Left kidney (tissue), 2 donors: Measurements from ENCODE around the gene MPPED1. TPM values are rescaled to one million over a fixed set of nuclear protein-coding genes. Genes with fewer than 3 reads are reported as not detected.

Experiments
- DNase-seq: peaks from one replicate; pipeline ENCODE4 v3.0.0-alpha.2; 2013
- polyA plus RNA-seq: library from polyadenylated mRNA; unstranded; fragments of 120-200 nt; gene quantifications from one replicate; pipeline ENCODE4 v1.2.1, GENCODE V29; 2013; ENCODE audit not compliant: insufficient read length

MPPED1 gene
- polyA plus RNA-seq, 1 donor: 1.2 TPM

DNA sequence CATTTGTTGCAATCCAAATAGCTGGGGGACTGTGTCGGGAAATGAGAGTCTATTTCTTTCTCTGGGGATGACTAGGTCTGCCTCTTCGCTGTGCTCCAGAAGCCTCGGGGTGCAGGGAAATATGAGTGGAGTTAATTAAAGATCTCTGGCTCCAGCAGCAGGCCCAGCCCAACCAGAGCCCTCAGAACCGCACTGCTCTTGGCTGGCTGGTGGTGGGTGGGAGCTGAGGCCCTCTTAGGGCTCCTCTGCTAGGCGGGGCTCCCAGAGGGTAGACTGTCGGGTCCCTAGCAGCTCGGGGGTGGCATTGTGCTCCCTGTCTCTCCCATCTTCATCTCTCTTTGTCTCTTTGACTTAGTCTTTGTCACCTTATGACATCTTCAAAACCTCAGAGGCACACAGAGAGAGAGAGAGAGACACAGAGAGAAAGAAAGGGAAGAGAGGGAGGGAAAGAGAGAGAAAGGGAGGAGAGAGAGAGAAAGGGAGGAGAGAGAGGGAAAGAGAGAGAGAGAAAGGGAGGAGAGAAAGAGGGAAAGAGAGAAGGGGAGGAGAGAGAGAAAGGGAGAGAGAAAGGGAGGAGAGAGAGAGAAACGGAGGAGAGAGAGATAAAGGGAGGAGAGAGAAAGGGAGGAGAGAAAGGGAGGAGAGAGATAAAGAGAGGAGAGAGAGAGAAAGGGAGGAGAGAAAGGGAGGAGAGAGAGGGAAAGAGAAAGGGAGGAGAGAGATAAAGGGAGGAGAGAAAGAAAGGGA, 20.2 kb downstream of the MPPED1 start:
- DNase-seq: no peak

DNA sequence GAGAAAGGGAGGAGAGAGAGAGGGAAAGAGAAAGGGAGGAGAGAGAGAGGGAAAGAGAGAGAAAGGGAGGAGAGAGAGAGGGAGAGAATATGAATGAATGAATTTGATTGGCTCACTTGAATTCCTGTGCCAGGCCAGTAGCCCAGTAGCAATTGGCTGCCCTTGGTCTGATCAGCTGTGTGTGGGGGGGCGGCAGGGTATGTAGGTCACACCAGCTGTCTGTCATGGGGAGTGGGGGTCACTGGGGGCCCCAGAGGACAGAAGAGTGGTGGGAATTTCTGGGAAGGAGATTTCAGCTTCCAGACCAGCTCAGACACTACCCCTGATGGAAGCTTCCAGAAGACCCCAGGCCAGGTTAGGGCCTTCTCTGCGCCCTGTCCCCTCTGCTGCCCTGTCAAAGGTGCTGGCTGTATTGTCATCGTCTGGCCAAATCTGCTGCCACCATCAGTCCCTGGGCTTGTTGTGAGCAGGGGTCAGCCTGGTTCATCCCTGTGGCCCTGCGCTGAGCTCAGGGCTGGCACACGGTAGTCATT, 21.1 kb downstream of the MPPED1 start:
- no peak for DNase-seq

DNA sequence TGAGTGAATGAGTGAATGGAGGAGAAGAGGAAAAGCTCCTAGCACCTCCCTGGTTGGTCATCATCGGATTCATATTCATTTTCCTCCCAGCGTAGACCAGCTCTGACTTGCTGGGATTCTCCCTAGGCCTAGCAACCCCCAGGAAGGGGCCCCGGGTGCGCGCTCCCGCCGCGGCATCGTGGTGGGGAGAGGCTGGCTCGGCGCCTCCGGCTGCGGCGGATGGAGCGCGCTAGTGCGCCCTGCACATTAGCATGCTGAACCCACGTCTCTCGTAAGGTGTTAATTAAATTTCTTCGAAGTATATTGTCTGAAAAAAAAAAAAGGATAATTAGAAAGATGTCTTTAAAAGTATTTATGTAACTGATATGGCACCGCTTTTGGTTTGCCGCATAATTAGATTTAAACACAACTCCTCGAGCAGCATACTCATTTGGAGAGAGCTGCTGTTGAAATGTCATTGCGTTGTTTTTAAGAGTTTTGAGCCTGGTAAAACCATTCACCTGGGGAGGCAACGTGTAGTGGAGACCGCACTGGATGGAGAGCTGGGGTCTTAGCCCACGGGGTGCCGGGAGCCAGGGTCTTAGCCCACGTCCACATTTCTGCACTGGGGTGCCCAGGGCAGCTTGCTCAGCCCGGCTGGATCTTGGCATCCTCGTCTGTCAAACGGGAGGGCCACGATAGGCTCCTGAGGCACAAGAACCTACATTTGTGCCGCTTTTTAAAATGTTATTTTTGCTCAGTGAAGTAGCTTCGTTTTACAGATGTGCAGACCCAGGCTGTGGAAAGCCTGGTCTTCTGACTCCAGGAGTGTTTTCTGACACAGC, 21.8 kb downstream of the MPPED1 start:
- DNase-seq: no peak

DNA sequence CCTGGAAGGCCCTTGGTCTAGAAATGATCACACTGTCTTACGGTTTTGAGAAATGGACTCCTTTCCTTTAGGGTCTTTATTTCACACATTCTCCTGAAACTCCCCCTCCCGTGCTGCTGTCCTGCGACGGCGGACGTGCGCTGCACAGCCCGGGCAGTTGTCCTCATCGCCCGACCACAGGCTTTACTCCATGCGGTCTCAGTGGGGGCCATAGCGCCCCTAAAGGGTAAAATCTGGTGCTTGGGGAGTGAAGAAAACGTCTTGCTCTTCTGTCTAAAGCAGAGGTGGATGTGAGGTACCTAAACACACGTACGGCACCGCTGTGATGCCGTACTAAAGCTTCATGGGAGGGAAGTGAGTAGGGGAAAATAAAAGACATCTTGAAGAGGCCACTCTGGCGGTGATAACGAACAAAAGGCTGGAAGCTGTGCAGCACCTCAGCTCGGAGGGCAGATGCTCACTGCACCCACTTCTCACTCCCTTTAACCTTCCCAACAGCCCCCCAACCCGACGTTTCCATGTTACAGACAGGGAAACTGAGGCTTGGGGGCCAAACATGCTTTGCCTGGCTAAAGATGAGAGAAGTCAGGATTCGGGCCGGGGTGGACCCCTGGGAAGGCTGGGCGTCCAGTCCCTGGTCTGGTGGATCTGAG, 22.6 kb downstream of the MPPED1 start:
- DNase-seq: no peak

DNA sequence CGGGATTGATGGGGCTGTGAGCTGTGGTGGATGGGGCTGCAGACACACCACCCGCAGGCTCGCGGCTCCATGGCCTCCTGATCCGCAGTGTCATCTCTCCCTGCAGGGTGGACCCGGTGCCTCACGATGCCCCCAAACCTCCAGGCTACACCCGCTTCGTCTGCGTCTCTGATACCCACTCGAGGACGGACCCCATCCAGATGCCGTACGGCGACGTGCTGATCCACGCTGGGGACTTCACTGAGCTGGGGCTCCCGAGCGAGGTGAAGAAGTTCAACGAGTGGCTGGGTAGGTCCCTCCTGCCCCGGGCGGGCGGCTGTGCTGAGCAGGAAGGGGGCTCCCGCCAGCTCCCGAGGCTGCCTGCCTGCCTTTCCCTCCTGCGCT, 23.1 kb downstream of the MPPED1 start:
- DNase-seq: no peak

DNA sequence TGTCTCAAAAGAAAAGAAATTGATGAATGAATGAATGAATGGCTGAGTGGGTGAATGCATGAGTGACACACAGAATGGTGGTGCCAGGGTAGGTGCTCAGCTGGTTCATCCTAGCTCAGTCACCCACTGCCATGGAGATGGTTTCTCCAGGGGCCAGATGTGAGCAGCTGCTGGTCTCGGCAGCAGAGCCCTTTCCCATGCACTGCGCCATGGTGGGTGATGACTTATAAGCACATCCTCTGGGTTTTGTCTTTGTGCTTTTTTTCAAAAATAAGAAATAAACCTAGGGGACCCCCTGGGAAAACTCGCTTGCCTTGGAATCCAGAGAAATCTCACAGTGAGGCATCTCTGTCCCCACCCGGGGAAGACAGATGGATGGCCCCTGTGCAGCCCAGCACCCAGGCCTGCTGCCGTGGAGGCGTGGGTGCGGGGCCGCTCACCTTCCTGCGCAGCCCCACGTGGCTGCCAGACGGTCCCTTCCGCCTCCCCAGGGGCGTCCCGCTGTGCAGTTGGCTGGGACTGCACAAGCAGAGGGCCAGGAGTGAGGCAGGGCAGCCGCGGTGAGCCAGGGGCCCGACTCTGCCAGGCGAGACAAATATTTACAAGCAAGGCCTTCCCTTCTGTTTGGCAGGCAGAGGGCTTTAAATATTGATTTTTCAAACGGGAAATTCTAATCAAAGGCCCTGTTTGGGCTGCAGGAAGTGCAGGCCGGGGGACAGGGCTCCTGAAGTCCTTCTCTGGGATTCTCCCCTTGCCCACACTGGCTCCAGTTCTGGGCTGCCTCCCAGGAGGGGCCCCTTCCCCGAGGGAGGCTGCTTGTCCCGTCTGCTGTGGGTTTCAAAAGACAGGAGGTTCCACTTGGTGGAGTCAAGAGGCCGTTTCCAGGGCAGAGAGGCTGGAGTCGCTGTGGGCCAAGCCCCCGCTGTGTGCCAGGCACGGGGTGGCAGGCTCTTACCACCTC, 24.3 kb downstream of the MPPED1 start:
- DNase-seq: no peak

DNA sequence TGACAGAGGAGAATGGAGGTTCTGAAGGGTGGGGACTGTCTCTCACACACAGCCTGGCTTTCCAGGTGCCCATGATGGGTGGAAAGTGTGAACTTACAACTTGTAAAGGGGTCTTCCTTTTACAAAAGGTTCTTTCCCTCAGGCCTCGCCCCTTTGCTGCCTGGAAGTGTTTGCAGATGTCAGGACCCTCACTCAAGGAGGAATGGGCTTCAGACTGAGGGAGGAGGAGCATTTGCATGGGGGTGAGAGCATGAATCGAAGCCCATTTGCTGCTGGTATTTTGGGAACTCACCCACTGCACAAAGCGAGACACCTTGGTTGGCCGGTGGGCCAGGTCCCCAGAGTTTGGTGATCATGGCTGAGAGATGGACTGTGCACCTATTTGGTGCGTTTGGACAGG, 25.1 kb downstream of the MPPED1 start:
- no peak for DNase-seq

DNA sequence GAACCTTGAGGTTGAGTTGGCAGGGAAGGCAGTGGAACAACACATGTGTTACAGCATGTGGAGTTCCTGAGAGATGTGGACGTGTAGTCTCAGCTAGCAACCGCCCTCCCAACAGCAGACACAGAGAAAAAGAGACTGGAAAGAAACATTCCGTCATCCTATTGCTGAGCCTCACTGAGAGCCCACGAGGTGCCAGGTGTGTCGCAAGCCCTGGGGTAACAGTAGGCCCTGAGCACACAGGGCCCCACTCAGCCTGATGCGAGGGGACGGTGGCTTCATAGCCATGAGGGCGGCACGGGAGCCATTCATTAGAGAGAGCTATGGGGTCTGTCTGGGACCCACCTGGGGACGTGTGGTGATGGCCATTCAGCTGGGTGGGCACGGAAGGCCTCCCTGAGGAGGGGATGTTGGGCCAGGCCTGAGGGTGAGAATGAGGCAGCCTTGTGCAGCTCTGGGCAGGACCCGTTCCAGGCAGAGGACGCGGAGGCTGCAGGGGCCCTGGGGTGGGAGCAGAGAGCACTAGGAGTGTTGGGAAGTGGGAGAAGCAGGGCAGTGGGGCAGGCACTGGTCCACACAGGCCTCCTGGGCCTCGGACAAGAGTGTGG, 26.2 kb downstream of the MPPED1 start:
- no peak for DNase-seq

DNA sequence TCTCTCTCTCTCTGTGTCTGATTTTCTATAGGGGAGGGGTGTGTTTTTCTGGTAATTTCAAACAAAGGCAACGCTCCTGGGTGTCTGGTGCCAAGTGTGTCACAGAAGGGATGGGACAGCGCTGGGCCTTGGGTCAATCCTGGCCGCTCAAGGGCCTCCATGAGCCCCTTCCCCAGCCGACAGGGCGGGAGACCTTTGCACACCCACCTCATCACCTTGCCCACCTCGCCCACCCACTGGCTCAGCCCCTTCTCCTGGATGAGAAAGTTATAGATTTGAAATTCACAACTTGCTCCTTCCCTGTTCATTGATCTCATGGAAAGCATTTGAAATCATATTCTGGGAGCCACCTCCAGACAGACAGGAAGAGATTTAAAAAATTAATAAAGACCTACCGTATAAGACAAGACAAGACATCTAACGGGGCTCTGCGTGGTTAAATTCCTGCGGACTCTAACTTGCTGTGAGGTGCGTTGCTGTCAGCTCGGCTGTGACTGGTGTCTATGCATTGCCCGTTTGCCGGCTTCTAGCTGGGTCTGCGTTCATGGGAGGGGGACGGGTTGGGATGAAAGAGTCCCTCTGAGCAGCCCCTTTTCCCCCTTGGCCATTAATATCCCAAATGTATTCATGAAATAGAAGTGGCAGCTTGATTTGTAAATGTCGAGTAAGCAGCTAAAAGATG, 27.0 kb downstream of the MPPED1 start:
- no peak for DNase-seq

DNA sequence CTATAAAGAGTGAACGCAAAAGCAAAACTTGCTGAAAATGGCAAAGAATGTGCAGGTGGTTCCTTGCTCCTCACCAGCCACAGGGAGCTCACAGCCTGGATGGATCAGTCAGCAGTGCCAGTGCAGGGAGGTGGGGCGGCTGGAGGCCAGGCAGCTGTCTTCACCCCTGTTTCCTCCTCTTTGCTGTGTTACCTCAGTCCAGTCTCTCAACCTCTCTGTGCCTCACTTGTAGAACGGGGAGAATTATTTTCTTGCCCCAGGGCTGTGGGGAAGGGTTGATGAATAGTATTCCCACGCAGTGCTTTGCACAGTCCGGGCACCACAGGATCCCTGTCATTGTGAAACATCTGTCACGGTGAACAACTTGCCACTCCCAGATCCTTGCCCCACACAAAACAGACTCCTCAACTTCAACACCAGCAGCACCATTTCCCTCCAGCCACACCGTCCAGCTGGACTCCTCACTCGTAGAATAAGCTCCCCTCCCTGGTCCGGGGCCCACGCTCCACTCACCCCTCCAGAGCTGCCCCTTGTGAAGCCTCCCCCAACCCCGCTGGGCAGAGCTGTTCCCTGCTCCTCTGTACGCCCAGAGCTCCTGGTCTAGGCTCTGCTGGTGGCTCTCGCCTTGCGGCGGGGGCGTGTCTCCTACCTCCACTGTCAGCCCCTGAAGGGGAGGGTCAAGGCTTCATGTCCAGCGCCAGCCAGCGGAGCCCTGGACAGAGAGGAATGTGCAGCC, 27.7 kb downstream of the MPPED1 start:
- DNase-seq: no peak

DNA sequence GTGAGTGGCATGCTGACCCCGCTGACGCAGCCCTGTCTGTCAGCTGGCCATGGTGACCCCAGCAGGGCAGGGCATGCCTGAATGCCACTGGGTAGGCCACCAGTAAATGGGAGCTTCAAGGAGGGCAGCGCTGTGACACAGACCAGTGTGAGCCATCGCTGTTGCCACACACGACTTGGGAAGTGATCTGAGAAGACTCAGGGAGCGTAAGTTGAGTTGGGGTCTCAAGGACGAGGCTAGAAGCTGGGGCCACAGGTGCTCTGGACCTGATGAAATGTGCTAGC, 28.2 kb downstream of the MPPED1 start:
- no peak for DNase-seq

DNA sequence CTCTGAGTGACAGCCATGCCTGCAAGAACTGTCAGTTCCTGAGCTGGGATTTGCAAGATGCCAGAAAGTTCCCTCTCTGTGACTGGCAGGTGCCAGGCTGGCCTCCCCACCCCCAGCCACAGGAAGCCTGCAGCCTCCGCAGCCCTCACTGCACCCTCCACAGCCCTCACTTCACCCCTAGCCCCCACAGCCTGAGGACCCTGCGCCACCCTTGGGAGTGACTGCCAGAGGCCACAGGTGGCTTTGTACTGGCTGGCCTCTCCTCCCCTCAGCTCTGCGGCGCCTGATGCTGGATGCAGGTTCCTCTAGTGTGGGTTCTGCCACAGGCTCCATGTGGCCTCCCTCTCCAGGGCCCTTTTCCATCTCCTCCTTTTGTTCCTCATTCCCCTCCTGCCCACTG, 28.7 kb downstream of the MPPED1 start:
- DNase-seq: no peak

DNA sequence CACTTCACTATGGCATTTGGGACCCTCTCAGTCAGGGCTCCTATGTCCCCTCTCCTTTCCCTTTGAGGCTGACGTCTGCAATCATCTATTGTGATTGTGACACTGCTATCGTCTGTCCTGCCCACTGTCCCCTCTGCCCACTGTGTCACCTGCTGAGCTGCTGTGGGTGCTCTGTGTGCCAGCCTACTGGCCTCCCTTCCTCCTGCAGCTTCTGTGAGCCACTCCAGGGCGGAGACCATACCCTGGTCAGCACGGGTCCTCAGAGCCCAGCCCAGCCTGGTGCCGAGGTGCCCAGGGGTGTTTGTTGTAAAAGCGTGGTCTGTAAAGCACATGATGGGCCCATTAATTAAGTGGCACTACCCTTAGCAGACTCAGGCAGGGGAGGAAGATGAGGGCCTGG, 29.4 kb downstream of the MPPED1 start:
- DNase-seq: no peak

DNA sequence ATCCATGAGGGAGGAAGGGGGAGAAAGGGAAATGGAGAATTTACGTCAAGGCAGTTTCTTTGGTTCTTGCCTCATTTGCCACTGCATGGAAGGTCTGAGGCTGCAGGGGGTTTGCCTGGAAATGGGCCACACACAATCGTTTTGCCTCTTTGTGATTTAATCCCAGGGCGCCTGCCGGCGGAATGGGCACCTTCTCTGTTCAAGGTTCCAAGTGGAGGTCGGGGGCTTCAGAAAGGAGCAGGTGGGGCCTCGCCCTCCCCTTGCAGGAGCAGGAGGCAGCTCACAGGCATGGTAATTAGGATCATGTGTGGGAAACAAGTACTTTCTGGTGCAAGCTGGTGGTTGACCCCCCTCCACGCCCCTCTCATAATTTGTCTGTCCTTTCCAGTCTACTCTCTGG, 29.9 kb downstream of the MPPED1 start:
- no peak for DNase-seq

DNA sequence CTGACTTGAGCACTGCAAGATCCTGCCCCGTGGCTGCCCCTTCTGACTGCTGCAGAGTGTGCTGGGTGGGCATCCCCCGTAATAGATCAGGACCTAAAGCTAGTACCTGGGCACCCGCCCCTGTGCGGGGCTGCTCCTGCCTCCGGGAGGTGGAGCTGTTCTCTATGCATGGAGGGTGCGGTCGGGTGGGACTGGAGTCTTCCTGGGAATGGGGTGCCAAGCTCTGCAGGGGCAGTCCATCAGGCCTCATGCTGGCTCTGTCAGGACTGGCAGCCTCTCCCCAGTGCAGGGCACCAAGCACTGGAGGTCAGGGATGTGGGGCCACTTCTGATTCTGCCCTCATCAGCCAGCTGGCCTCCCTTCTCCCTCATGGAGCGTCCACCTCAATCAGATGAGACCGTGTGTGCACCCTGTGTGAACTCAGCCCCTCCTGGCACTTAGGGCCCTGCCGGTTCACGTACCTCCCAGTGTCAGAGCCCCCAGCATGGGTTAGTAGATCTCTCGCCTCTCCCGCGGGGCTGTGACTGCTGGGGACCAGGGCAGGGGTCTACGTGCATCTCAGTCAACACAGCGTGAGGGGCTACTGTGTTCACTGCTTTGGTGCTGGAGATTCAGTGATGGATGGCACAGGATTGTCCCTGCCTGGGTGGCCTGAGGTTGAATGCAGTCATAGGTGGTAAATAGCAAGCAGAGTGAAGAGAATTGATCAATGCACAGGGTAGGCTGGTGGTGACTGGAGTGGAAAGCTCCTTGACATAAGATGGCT, 30.8 kb downstream of the MPPED1 start:
- no peak for DNase-seq

DNA sequence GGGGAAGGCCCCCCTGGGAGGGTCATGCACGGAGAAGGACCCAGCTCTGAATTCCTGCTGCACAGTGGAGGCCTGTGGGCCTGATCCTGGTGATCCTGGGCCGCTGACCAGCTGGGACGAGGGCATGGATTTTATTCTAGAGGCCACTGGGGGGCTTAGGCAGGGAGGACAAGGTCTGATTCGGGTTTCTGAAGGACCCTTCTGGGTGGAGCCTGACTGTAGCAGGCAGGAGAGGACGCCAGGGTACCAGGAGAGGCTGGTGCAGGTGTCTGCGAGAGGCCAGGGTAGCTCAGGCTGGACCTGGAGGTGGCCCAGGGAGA, 31.3 kb downstream of the MPPED1 start:
- no peak for DNase-seq

DNA sequence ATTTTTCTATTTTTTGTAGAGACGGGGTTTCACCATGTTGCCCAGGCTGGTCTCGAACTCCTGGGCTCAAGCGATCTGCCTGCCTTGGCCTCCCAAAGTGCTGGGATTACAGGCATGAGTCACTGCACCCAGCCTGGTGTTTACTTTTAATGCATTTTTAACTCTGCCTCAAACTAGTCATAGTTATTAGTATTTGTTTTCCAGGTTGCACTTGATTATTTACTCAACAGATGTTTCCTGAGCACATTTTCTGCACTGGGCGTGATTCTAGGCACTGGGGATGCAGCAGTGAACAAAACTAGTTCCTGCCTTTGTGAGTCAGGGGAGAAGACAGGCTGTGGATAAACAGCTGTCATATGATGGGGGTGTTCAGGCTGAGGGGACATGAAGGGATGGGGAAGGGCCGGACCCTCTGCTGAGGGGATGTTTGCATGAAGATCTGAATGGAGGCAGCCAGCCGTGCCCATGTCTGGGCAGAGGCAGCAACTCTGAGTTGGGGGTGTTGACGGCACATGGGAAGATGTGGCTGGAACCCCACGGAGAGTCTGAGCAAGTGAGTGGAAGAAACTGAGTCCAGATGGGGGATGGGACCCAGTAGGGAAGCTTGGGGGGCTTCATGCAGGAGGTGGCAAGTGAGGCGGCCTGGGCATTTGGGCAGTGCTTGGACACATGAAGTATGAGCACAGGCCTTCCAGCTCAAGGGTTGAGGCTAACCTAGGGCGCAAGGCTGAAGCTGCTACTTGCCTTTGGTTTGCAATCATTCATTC, 34.4 kb downstream of the MPPED1 start:
- DNase-seq: no peak

DNA sequence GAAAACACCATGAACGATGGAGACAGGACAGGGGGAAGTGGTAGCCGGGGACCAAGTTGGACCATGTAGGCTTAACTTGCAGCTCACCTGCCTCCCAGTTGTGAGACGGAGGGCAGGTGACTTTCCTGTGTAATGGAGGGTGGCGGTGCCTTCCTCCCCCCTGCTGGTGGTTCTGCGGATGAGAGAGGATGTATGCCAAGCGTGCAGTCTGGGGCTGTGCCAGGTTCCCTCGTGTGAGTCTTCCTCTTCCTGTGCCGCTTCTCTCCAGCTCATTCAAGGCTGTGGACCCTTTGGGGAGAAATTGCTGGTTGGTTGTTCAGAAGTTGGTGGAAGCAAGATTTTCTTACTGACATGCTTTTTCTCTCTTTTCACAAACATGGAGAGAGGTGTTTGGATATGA, 35.1 kb downstream of the MPPED1 start:
- DNase-seq: no peak

DNA sequence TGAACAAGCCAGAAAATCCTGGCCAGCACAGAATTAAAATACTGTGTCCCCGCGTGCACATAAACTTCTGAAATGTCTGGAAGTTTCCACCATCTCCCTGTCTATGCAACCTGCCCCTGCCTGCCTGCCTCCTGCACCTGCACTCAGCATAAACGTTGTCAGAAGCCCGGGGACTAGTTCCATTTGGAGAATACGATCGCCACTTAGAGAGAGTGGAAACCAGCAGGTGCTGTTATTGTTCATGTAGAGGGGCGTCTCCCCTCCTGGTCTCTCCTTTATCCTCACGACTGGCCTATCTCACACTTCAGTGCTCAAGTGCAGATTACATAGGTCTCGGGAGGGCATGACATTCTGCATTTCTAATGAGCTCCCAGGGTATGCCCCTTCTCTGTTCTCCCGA, 35.6 kb downstream of the MPPED1 start:
- no peak for DNase-seq
